GM18517 (cell line): ENCODE measurements around the gene SURF4.
A peak's percentile ranks its signal among the peaks of the same experiment; 100 is the strongest.

Experiments
- ATAC-seq: cut with Tn5 transposase; IDR thresholded peaks from one replicate; pipeline ENCODE4 v1.9.1; 2021; ENCODE audit warnings: mild to moderate bottlenecking, moderate library complexity; ENCODE audit not compliant: unreplicated experiment

Gene SURF4

GRCh38 chr9:133375724-133376654 lies at the start of gene SURF4, which contains the start of gene STKLD1:
TSS of gene SURF4 (minus strand) at chr9:133376060. CDS start at chr9:133375969, 91 bp downstream.
TSS of gene STKLD1 (plus strand) at chr9:133376366. CDS start at chr9:133376474, 108 bp downstream.
- peak; percentile 78 for ATAC-seq

- ATAC-seq: no peak
Measured at GRCh38 chr9:133425049-133425632, 49.3 kb upstream of the SURF4 start.

GRCh38 chr9:133424187-133424586 lies 48.3 kb upstream of the SURF4 start:
- ATAC-seq: no peak

GRCh38 chr9:133423216-133423615 lies 47.4 kb upstream of the SURF4 start:
- ATAC-seq: no peak

- no peak for ATAC-seq
Measured at GRCh38 chr9:133421615-133422542, 46.0 kb upstream of the SURF4 start, which contains the start of gene ADAMTS13. TSS of gene ADAMTS13 (plus strand) at chr9:133422367. CDS start at chr9:133422444, 77 bp downstream.

GRCh38 chr9:133420392-133420827 lies 44.5 kb upstream of the SURF4 start:
- no peak for ATAC-seq

GRCh38 chr9:133419005-133419404 lies 43.1 kb upstream of the SURF4 start:
- no peak for ATAC-seq

- ATAC-seq: peak; percentile 59
Measured at GRCh38 chr9:133417541-133418461, 41.9 kb upstream of the SURF4 start, which contains the start of gene REXO4. TSS of gene REXO4 (minus strand) at chr9:133418010. CDS start at chr9:133417844, 166 bp downstream.

- no peak for ATAC-seq
Measured at GRCh38 chr9:133415170-133415569, 39.3 kb upstream of the SURF4 start.

GRCh38 chr9:133408042-133408441 lies 32.2 kb upstream of the SURF4 start:
- ATAC-seq: no peak

GRCh38 chr9:133406480-133407307 lies 30.8 kb upstream of the SURF4 start:
- ATAC-seq: no peak

- no peak for ATAC-seq
Measured at GRCh38 chr9:133405508-133406438, 29.9 kb upstream of the SURF4 start.

- ATAC-seq: no peak
Measured at GRCh38 chr9:133404454-133405002, 28.7 kb upstream of the SURF4 start.

- no peak for ATAC-seq
Measured at GRCh38 chr9:133403766-133404453, 28.1 kb upstream of the SURF4 start.

GRCh38 chr9:133402689-133403088 lies 26.8 kb upstream of the SURF4 start:
- ATAC-seq: no peak

GRCh38 chr9:133401588-133401987 lies 25.7 kb upstream of the SURF4 start:
- ATAC-seq: no peak

- no peak for ATAC-seq
Measured at GRCh38 chr9:133400292-133400691, 24.4 kb upstream of the SURF4 start.
